K562 (cell line): Measurements from ENCODE around the gene CLDN20. TPM values are rescaled to one million over a fixed set of nuclear protein-coding genes. Genes with fewer than 3 reads are reported as not detected.
A peak's percentile ranks its signal among the peaks of the same experiment; 100 is the strongest.

ENCODE experiments used
- AFF1 ChIP-seq, 2 experiments: fragments of 450-650 bp; IDR thresholded peaks; 2 replicates each; pipeline ENCODE4 v1.6.1; 2018; ENCODE audit warnings: mild to moderate bottlenecking in 2 of 2, low read depth in 1 of 2; ENCODE audit not compliant: partially characterized antibody in 2 of 2
- ARID3B ChIP-seq: fragments of 250-450 bp; sonication (Bioruptor Pico); IDR thresholded peaks from 2 replicates; pipeline ENCODE4 v1.4.0; 2020; ENCODE audit warnings: borderline replicate concordance
- EP400 ChIP-seq: fragments of 450-650 bp; IDR thresholded peaks from 2 replicates; pipeline ENCODE4 v1.6.1; 2017; ENCODE audit warnings: antibody characterized with exemption, mild to moderate bottlenecking, moderate library complexity
- HCFC1 ChIP-seq: IDR thresholded peaks from 2 replicates; pipeline ENCODE4 v1.6.1; 2012; ENCODE audit warnings: low read depth, low read length, improper control_type of control experiment
- MNT ChIP-seq, 2 experiments: fragments of 450-650 bp; conservative IDR thresholded peaks; 2 replicates each; pipeline ENCODE4 v1.6.1; 2017; ENCODE audit warnings: mild to moderate bottlenecking in 2 of 2, moderate library complexity in 2 of 2
- NFATC3 ChIP-seq: fragments of 450-650 bp; IDR thresholded peaks from 2 replicates; pipeline ENCODE4 v1.6.1; 2017; ENCODE audit warnings: mild to moderate bottlenecking
- PATZ1 ChIP-seq: fragments of 250-450 bp; sonication (Bioruptor Pico); IDR thresholded peaks from 2 replicates; pipeline ENCODE4 v1.5.0; 2020; ENCODE audit warnings: mild to moderate bottlenecking, borderline replicate concordance
- POLR2A ChIP-seq: fragments of 450-650 bp; conservative IDR thresholded peaks from 2 replicates; pipeline ENCODE4 v1.6.1; 2016
- TOE1 ChIP-seq, 2 experiments: fragments of 450-650 bp in 1 of 2; sonication (generic) in 1 of 2; formaldehyde crosslinking in 1 of 2; IDR thresholded peaks; 2 replicates each; pipeline versions ENCODE4 v1.7.1 to v1.8.0; 2016 to 2022; ENCODE audit warnings: borderline replicate concordance in 2 of 2, mild to moderate bottlenecking in 2 of 2, antibody characterized with exemption in 1 of 2, inconsistent platforms in 1 of 2, low read depth in 1 of 2, missing genetic modification reagents in 1 of 2, moderate library complexity in 1 of 2
- USF2 ChIP-seq: sonication (generic); formaldehyde crosslinking; IDR thresholded peaks from 2 replicates; pipeline ENCODE4 v1.5.0; 2020; ENCODE audit warnings: missing genetic modification reagents
- ZNF143 ChIP-seq: sonication (generic); formaldehyde crosslinking; IDR thresholded peaks from 2 replicates; pipeline ENCODE4 v1.9.0; 2022; ENCODE audit warnings: mild to moderate bottlenecking, missing genetic modification reagents
- ZNF740 ChIP-seq, 3 experiments: fragments of 200-800 bp in 1 of 3; sonication (Bioruptor generic) in 1 of 3; sonication (generic) in 1 of 3; formaldehyde crosslinking in 1 of 3; IDR thresholded peaks; 2 replicates each; pipeline versions ENCODE4 v1.6.1 to v1.8.0; 2016 to 2022; ENCODE audit warnings: mild to moderate bottlenecking in 2 of 3, missing compliant biosample characterization in 2 of 3, missing genetic modification characterization in 2 of 3, missing genetic modification reagents in 1 of 3
- polyA plus RNA-seq, 8 experiments: library from polyadenylated mRNA; depleted of rRNA in 4 of 8; stranded (reverse) in 5 of 8; unstranded in 3 of 8; fragments of >200 nt; fragmentation: Nextera tagmentation in 2 of 8; fragmentation: Illumina TruSeq in 1 of 8; extraction: Ambion mirVana in 2 of 8; extraction: Trizol in 1 of 8; gene quantifications; 2 replicates each; pipeline versions ENCODE4 v1.2.1 to v1.2.3, GENCODE V29; 2011 to 2014; ENCODE audit warnings: inconsistent platforms in 1 of 8, missing spikeins in 1 of 8
- total RNA-seq, 7 experiments: library from RNA; depleted of rRNA in 6 of 7; stranded (reverse); fragments of >200 nt in 6 of 7; fragmentation: Illumina TruSeq in 2 of 7; extraction: Trizol in 2 of 7; gene quantifications; 2 replicates each; pipeline versions ENCODE4 v1.2.1 to v1.2.3, GENCODE V29; 2011 to 2021; ENCODE audit warnings: low replicate concordance in 1 of 7

CLDN20 gene
- total and polyA plus RNA-seq, 9 of the 15 experiments (the other 6 are each of a cell fraction or from before 2014, with no cell fraction given) = not detected

GRCh38 chr6:155314773-155315515 is 51.1 kb downstream of the CLDN20 start (continued):
- no peak for TF ChIP-seq ARID3B (CRISPR knock-in tag)
- TF ChIP-seq HCFC1 = no peak
- TF ChIP-seq USF2 (CRISPR knock-in tag) = peak; percentile 90
- TF ChIP-seq POLR2A = peak; percentile 87
- peak; percentile 25 to 33 for TF ChIP-seq AFF1 (IDR thresholded peaks at IDR 0.05; ENCODE audit: low read depth in 1 of 2, partially characterized antibody in 2 of 2)
- TF ChIP-seq ZNF740 (CRISPR knock-in tag; IDR thresholded peaks at IDR 0.05) = no peak
- TF ChIP-seq ZNF740 (tag; IDR thresholded peaks at IDR 0.05) = no peak
- peak; percentile 71; the same call in 1 of the 2 replicates for TF ChIP-seq NFATC3
- TF ChIP-seq ZNF143 (CRISPR knock-in tag) = 0 out of 2 replicates have a peak, but pooled peaks have one; percentile 47
- 0 out of 2 replicates have a peak, but pooled peaks have one; percentile 59 for TF ChIP-seq PATZ1
- peak; percentile 85 for TF ChIP-seq EP400
- peak; percentile 89 to 91 for TF ChIP-seq MNT (conservative IDR thresholded peaks at IDR 0.05)
- TF ChIP-seq TOE1 (IDR thresholded peaks at IDR 0.05; ENCODE audit: borderline replicate concordance) = peak; percentile 59; the same call in 1 of the 2 replicates
- TF ChIP-seq TOE1 (CRISPR knock-in tag; IDR thresholded peaks at IDR 0.05; ENCODE audit: borderline replicate concordance, low read depth) = no peak
